K562 (cell line): ENCODE results near the gene PDF. TPM values are rescaled to one million over a fixed set of nuclear protein-coding genes. Genes with fewer than 3 reads are reported as not detected.
A peak's percentile ranks its signal among the peaks of the same experiment; 100 is the strongest.

Experiments
- ATAC-seq: fragments of 200-7000 bp; cut with Tn5 transposase; 3 replicates; pipeline ENCODE4 v1.9.1; 2020; ENCODE audit warnings: moderate library complexity
- BruUV-seq: library from RNA; stranded (reverse); fragments of 400-500 nt; replicated peaks from 2 replicates; lab custom pipeline; 2021; lab: Mats Ljungman, UMichigan
- CTCF ChIA-PET: fragments of 300-600 bp; formaldehyde crosslinking; extraction: SDS; loops from one replicate; lab custom pipeline; 2021; ENCODE audit warnings: low intra/inter-chr PET ratio; lab: Yijun Ruan, JAX
- POLR2A ChIA-PET: fragments of 300-600, 350-650 bp; sonication (Branson Sonifier 250); formaldehyde crosslinking; extraction: SDS; loops from one replicate; lab custom pipeline; 2021; ENCODE audit warnings: antibody characterized with exemption, inconsistent platforms; lab: Yijun Ruan, JAX
- DNase-seq, 4 experiments: peaks; one replicate each; pipeline versions ENCODE4 v3.0.0 to v3.0.0-alpha.2; 2011 to 2018; ENCODE audit warnings: low spot score in 3 of 4, mixed read lengths in 3 of 4; ENCODE audit errors: extremely low read depth in 1 of 4
- FAIRE-seq: peaks from 2 replicates; lab custom pipeline; 2011; peaks lifted over from hg19 to GRCh38; lab: Jason Lieb, UNC
- H2AFZ ChIP-seq: 2 replicates; pipeline ENCODE4 v1.6.0; 2011; ENCODE audit warnings: low read depth, low read length, control low read depth, inconsistent platforms
- H3K27ac ChIP-seq: fragments of 200-600 bp; 3 replicates; pipeline ENCODE4 v1.8.0; 2011; ENCODE audit warnings: low read depth, mild to moderate bottlenecking, control low read depth, inconsistent platforms, low read length, moderate library complexity, mixed read lengths; ENCODE audit errors: extremely low read depth
- H3K27me3 ChIP-seq, 2 experiments: fragments of 300-600 bp in 1 of 2; 2 replicates in 1 of 2; 3 replicates in 1 of 2; pipeline versions ENCODE4 v1.6.0 to v1.8.0; 2011; ENCODE audit warnings: inconsistent platforms in 2 of 2, low read length in 2 of 2, mild to moderate bottlenecking in 1 of 2, mixed read lengths in 1 of 2, moderate library complexity in 1 of 2; ENCODE audit not compliant: control insufficient read depth in 2 of 2, insufficient read depth in 2 of 2
- H3K36me3 ChIP-seq: fragments of 300-600 bp; 3 replicates; pipeline ENCODE4 v1.8.0; 2011; ENCODE audit warnings: mild to moderate bottlenecking, low read length, inconsistent platforms; ENCODE audit not compliant: control insufficient read depth, insufficient read depth
- H3K4me1 ChIP-seq, 2 experiments: fragments of 200-600 bp in 1 of 2; replicated peaks in 1 of 2; 2 replicates in 1 of 2; 3 replicates in 1 of 2; pipeline versions ENCODE4 v1.5.1 to v1.8.0; 2011; ENCODE audit warnings: inconsistent platforms in 2 of 2, low read length in 2 of 2, mild to moderate bottlenecking in 1 of 2, mixed read lengths in 1 of 2, moderate library complexity in 1 of 2; ENCODE audit not compliant: control insufficient read depth in 2 of 2, insufficient read depth in 2 of 2
- H3K4me2 ChIP-seq: 2 replicates; pipeline ENCODE4 v1.6.1; 2011; ENCODE audit warnings: low read length, control low read depth, inconsistent platforms, mixed read lengths; ENCODE audit not compliant: insufficient read depth
- H3K4me3 ChIP-seq: fragments of 200-600 bp; sonication (generic), shearing (Covaris generic); 2 replicates; pipeline ENCODE4 v1.5.1; 2016; ENCODE audit warnings: control low read depth, inconsistent platforms
- H3K79me2 ChIP-seq: fragments of 200-600 bp; 3 replicates; pipeline ENCODE4 v1.8.0; 2011; ENCODE audit warnings: low read length, inconsistent platforms; ENCODE audit not compliant: control insufficient read depth, insufficient read depth
- H3K9ac ChIP-seq, 2 experiments: 2 replicates each; pipeline versions ENCODE4 v1.6.0 to v1.6.1; 2011; ENCODE audit warnings: low read depth in 2 of 2, low read length in 2 of 2, control low read depth in 1 of 2, inconsistent platforms in 1 of 2, mild to moderate bottlenecking in 1 of 2, mixed read lengths in 1 of 2; ENCODE audit not compliant: insufficient read depth in 1 of 2
- H3K9me1 ChIP-seq: one replicate; pipeline ENCODE4 v1.6.0; 2011; ENCODE audit warnings: inconsistent platforms, mild to moderate bottlenecking, low read length, moderate library complexity; ENCODE audit not compliant: control insufficient read depth, insufficient read depth
- H3K9me3 ChIP-seq: replicated peaks from 2 replicates; pipeline ENCODE4 v1.5.1; 2011; ENCODE audit warnings: low read depth, low read length, inconsistent platforms; ENCODE audit not compliant: control insufficient read depth, insufficient read depth
- H4K20me1 ChIP-seq: replicated peaks from 2 replicates; pipeline ENCODE4 v1.6.1; 2011; ENCODE audit warnings: low read length, inconsistent platforms, mixed read lengths; ENCODE audit not compliant: control insufficient read depth, insufficient read depth
- BRCA1 ChIP-seq, 2 experiments: fragments of 450-650 bp in 1 of 2; sonication (generic) in 1 of 2; formaldehyde crosslinking in 1 of 2; IDR thresholded peaks; 2 replicates each; pipeline versions ENCODE4 v1.5.0 to v1.6.1; 2017 to 2020; ENCODE audit warnings: mild to moderate bottlenecking in 1 of 2, missing genetic modification reagents in 1 of 2
- FOXK1 ChIP-seq: sonication (generic); formaldehyde crosslinking; IDR thresholded peaks from 2 replicates; pipeline ENCODE4 v1.8.0; 2022; ENCODE audit warnings: missing genetic modification reagents, mild to moderate bottlenecking, borderline replicate concordance
- MYNN ChIP-seq, 2 experiments: sonication (generic); formaldehyde crosslinking in 1 of 2; IDR thresholded peaks; 2 replicates each; pipeline versions ENCODE4 v1.5.0 to v1.6.1; 2016 to 2020; ENCODE audit warnings: antibody characterized with exemption in 1 of 2, missing genetic modification reagents in 1 of 2
- TBP ChIP-seq: optimal IDR thresholded peaks from 2 replicates; pipeline ENCODE3; 2011; ENCODE audit warnings: low read depth, low read length, improper control_type of control experiment
- ZNF232 ChIP-seq: sonication (generic); formaldehyde crosslinking; IDR thresholded peaks from 2 replicates; pipeline ENCODE4 v1.8.0; 2022; ENCODE audit warnings: mild to moderate bottlenecking, missing genetic modification reagents
- WGBS: fragments of 100-300 bp; shearing (Covaris generic); methylation state at CpG from one replicate; pipeline ENCODE4 v1.1.6; 2016; ENCODE audit warnings: low coverage, mixed read lengths; ENCODE audit not compliant: insufficient coverage; ENCODE audit errors: missing lambda C conversion rate; 5-methylcytosine and 5-hydroxymethylcytosine counted together
- in situ Hi-C: fragments of 300-500 bp; cut with MboI; formaldehyde crosslinking; loops from 4 replicates; pipeline ENCODE4 v1.15.0; 2018; ENCODE audit warnings: inconsistent platforms, mixed read lengths
- intact Hi-C: fragments of 100-400 bp; cut with micrococcal nuclease; formaldehyde crosslinking; loops from 2 replicates; pipeline ENCODE4 v1.14.2; 2022
- polyA plus RNA-seq, 8 experiments: library from polyadenylated mRNA; depleted of rRNA in 4 of 8; stranded (reverse) in 5 of 8; unstranded in 3 of 8; fragments of >200 nt; fragmentation: Nextera tagmentation in 2 of 8; fragmentation: Illumina TruSeq in 1 of 8; extraction: Ambion mirVana in 2 of 8; extraction: Trizol in 1 of 8; gene quantifications; 2 replicates each; pipeline versions ENCODE4 v1.2.1 to v1.2.3, GENCODE V29; 2011 to 2014; ENCODE audit warnings: inconsistent platforms in 1 of 8, missing spikeins in 1 of 8
- total RNA-seq, 7 experiments: library from RNA; depleted of rRNA in 6 of 7; stranded (reverse); fragments of >200 nt in 6 of 7; fragmentation: Illumina TruSeq in 2 of 7; extraction: Trizol in 2 of 7; gene quantifications; 2 replicates each; pipeline versions ENCODE4 v1.2.1 to v1.2.3, GENCODE V29; 2011 to 2021; ENCODE audit warnings: low replicate concordance in 1 of 7
- TF ChIP-seq, protein P1 (sequence below): sonication (generic); formaldehyde crosslinking; IDR thresholded peaks from 2 replicates; pipeline ENCODE4 v1.8.1; 2023; ENCODE audit warnings: mild to moderate bottlenecking, missing genetic modification reagents
- TF ChIP-seq, protein P2 (sequence below): sonication (generic); formaldehyde crosslinking; IDR thresholded peaks from 2 replicates; pipeline ENCODE4 v1.8.0; 2022; ENCODE audit warnings: mild to moderate bottlenecking, missing genetic modification reagents
- TF ChIP-seq, protein P3 (sequence below): fragments of 250-450 bp; sonication (Bioruptor Pico); IDR thresholded peaks from 2 replicates; pipeline ENCODE4 v1.4.0; 2020; ENCODE audit warnings: mild to moderate bottlenecking, moderate library complexity, borderline replicate concordance
- TF ChIP-seq, protein P4 (sequence below): sonication (generic); formaldehyde crosslinking; IDR thresholded peaks from 2 replicates; pipeline ENCODE4 v1.8.1; 2023; ENCODE audit warnings: mild to moderate bottlenecking, missing genetic modification reagents, moderate library complexity

The PDF gene
- total and polyA plus RNA-seq, 9 of the 15 experiments (the other 6 are each of a cell fraction or from before 2014, with no cell fraction given), result 0.15 to 72.4 (median 5.6) TPM

DNA sequence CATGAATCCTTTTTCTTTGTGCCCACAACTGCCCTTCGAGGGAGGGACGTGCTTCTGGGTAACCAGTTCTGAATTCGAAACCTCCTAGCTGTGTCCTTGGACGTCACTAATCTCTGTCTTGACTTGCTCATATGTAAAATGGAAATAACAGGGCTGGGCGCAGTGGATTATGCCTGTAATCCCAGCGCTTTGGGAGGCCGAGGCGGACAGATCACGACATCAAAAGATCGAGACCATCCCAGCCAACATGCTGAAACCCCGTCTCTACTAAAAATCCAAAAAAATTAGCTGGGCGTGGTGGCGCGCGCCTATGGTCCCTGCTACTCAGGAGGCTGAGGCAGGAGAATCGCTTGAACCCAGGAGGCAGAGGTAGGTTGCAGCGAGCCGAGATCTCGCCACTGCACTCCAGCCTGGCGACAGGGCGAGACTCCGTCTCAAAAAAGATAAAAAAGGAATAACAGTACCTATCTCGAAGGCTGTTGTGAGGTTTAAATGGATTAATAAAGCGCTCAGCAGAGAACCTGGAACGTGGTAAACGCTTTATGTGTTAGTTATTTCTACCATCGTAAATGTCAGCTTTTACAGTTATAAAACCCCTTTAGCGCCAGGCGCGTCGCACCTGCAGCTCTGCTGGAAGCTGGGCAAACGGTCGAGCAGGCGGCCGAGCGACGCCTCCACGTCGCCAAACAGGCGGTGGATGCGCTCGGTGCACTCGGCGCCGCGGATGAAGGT lies 8.3 kb upstream of the PDF start:
- POLR2A ChIA-PET, result interaction anchor here (0.5 to 4.6 kb wide), 6 partner anchors 9 to 79 kb away, joined by 3 to 33 read pairs (median 3); partner anchors contain the start of gene PDF
- Histone ChIP-seq H3K4me3 (peak overlapping the region; percentile 94), H3K9me3 (no peaks in the 10 kb centered on the region), H3K9me1 (no peaks in the 10 kb centered on the region), H3K4me2 (peak overlapping the region; percentile 100), H2AFZ (peak overlapping the region; percentile 94), H3K4me1 (peaks cover 13 to 15% of the 10 kb centered on the region in 2 experiments), H3K27ac (peak overlapping the region; percentile 90), H3K9ac (peak overlapping the region; percentile 96 to 99), H3K79me2 (peaks cover 56% of the 10 kb centered on the region), H4K20me1 (no peaks in the 10 kb centered on the region), H3K27me3 (no peaks in the 10 kb centered on the region), H3K36me3 (peaks cover 76% of the 10 kb centered on the region)
- WGBS, result 3% methylated on average over 46 of the region's 46 CpGs
- in situ Hi-C loops, result no loop called here
- FAIRE-seq (peak; percentile 49), DNase-seq (peak in 1 of 4 experiments; percentile 25), ATAC-seq (peak; percentile 22)
- TSS peak; percentile 72 for BruUV-seq
- CTCF ChIA-PET, result interaction anchor here (0.6 to 1.5 kb wide), 3 partner anchors 8 to 164 kb away, joined by 4 to 8 read pairs (median 4); partner anchors contain the start of genes PDF and VPS4A
- intact Hi-C loops, result loop anchor here (5.0 kb wide), 1 partner anchor 44 kb away; no protein-coding TSS in a partner anchor
- no peak for TF ChIP-seq MYNN (IDR thresholded peaks at IDR 0.05)
- TF ChIP-seq MYNN (CRISPR knock-in tag; IDR thresholded peaks at IDR 0.05), result no peak
- TF ChIP-seq, protein P1, sequence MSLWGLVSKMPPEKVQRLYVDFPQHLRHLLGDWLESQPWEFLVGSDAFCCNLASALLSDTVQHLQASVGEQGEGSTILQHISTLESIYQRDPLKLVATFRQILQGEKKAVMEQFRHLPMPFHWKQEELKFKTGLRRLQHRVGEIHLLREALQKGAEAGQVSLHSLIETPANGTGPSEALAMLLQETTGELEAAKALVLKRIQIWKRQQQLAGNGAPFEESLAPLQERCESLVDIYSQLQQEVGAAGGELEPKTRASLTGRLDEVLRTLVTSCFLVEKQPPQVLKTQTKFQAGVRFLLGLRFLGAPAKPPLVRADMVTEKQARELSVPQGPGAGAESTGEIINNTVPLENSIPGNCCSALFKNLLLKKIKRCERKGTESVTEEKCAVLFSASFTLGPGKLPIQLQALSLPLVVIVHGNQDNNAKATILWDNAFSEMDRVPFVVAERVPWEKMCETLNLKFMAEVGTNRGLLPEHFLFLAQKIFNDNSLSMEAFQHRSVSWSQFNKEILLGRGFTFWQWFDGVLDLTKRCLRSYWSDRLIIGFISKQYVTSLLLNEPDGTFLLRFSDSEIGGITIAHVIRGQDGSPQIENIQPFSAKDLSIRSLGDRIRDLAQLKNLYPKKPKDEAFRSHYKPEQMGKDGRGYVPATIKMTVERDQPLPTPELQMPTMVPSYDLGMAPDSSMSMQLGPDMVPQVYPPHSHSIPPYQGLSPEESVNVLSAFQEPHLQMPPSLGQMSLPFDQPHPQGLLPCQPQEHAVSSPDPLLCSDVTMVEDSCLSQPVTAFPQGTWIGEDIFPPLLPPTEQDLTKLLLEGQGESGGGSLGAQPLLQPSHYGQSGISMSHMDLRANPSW (CRISPR knock-in tag), result no peak
- TF ChIP-seq TBP, result no peak
- no peak for TF ChIP-seq ZNF232 (CRISPR knock-in tag)
- TF ChIP-seq, protein P2, sequence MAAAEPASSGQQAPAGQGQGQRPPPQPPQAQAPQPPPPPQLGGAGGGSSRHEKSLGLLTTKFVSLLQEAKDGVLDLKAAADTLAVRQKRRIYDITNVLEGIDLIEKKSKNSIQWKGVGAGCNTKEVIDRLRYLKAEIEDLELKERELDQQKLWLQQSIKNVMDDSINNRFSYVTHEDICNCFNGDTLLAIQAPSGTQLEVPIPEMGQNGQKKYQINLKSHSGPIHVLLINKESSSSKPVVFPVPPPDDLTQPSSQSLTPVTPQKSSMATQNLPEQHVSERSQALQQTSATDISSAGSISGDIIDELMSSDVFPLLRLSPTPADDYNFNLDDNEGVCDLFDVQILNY (CRISPR knock-in tag), result 0 out of 2 replicates have a peak, but pooled peaks have one; percentile 35
- TF ChIP-seq, protein P3, sequence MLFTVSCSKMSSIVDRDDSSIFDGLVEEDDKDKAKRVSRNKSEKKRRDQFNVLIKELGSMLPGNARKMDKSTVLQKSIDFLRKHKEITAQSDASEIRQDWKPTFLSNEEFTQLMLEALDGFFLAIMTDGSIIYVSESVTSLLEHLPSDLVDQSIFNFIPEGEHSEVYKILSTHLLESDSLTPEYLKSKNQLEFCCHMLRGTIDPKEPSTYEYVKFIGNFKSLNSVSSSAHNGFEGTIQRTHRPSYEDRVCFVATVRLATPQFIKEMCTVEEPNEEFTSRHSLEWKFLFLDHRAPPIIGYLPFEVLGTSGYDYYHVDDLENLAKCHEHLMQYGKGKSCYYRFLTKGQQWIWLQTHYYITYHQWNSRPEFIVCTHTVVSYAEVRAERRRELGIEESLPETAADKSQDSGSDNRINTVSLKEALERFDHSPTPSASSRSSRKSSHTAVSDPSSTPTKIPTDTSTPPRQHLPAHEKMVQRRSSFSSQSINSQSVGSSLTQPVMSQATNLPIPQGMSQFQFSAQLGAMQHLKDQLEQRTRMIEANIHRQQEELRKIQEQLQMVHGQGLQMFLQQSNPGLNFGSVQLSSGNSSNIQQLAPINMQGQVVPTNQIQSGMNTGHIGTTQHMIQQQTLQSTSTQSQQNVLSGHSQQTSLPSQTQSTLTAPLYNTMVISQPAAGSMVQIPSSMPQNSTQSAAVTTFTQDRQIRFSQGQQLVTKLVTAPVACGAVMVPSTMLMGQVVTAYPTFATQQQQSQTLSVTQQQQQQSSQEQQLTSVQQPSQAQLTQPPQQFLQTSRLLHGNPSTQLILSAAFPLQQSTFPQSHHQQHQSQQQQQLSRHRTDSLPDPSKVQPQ (CRISPR knock-in tag), result no peak
- TF ChIP-seq BRCA1 (IDR thresholded peaks at IDR 0.05), result no peak
- TF ChIP-seq BRCA1 (CRISPR knock-in tag; IDR thresholded peaks at IDR 0.05), result no peak
- TF ChIP-seq FOXK1, result 0 out of 2 replicates have a peak, but pooled peaks have one; percentile 47
- TF ChIP-seq, protein P4, sequence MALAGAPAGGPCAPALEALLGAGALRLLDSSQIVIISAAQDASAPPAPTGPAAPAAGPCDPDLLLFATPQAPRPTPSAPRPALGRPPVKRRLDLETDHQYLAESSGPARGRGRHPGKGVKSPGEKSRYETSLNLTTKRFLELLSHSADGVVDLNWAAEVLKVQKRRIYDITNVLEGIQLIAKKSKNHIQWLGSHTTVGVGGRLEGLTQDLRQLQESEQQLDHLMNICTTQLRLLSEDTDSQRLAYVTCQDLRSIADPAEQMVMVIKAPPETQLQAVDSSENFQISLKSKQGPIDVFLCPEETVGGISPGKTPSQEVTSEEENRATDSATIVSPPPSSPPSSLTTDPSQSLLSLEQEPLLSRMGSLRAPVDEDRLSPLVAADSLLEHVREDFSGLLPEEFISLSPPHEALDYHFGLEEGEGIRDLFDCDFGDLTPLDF, result 0 out of 2 replicates have a peak, but pooled peaks have one; percentile 14
